ENCODE measurements around the gene VENTX. TPM values are rescaled to one million over a fixed set of nuclear protein-coding genes. Genes with fewer than 3 reads are reported as not detected.

VENTX gene
- total and polyA plus RNA-seq, 2 experiments from 2014 or later: not detected

DNA sequence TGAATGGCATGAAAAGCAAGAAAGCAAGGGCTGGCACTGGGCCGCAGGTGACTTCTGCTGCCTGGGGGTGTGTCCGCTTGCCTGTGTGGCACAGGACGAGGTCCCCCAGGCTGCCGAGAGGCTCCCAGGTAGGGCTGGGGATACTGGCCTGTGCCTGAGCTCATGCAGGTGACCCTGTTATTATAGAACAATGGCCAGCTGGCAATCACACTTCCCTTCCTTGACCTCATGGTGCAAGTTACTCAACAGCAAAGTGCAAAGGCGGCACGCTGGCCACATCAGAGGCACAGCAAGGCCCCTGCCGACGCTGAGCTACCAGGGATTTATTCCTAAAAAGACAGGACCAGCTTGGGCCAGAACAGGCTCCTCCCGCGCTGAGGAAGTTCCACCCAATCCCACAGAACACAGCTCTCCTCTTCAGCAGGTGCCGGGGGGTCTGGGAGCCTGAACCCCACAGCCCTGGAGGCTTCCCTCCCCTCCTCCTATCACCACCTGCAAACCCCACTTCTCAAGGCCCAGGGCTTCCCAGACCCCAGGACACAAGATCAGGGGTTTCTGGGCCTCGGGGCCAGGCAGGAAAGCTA, 40.4 kb downstream of the VENTX start:
- Histone ChIP-seq H3K79me2 (ENCODE audit: insufficient read depth) (no peaks in the 10 kb centered on the region), H3K27me3 (replicated peaks; ENCODE audit: insufficient read depth) (no peaks in the 10 kb centered on the region), H4K20me1 (ENCODE audit: insufficient read depth) (no peaks in the 10 kb centered on the region), H3K36me3 (ENCODE audit: low read depth) (peaks cover 2% of the 10 kb centered on the region; the same call in 1 of the 2 replicates), H3K4me3 (no peak overlapping the region), H3K9me3 (ENCODE audit: low read depth) (no peaks in the 10 kb centered on the region), H3F3A (ENCODE audit: insufficient read depth) (no peaks in the 10 kb centered on the region), H3K4me2 (ENCODE audit: unreplicated experiment) (no peak overlapping the region), H3K9ac (no peak overlapping the region), H2AFZ (no peak overlapping the region), H3K4me1 (ENCODE audit: insufficient read depth) (no peaks in the 10 kb centered on the region), H3K27ac (no peak overlapping the region), H3K9me2 (ENCODE audit: insufficient read depth) (no peaks in the 10 kb centered on the region)
- in situ Hi-C loops (cut with MboI): no loop called here
- TF ChIP-seq EZH2 (IDR thresholded peaks at IDR 0.05; ENCODE audit: insufficient read depth, poor library complexity, severe bottlenecking): no peak
- TF ChIP-seq EZH2phosphoT487 (IDR thresholded peaks at IDR 0.05; ENCODE audit: insufficient read depth, low read depth): no peak
- WGBS, 2 experiments (ENCODE audit: low coverage in 1 of 2, low lambda C conversion rate in 2 of 2, missing lambda C conversion rate in 2 of 2): 77 to 78% methylated on average over 12 of the region's 12 CpGs
- DNase-seq: no peak

DNA sequence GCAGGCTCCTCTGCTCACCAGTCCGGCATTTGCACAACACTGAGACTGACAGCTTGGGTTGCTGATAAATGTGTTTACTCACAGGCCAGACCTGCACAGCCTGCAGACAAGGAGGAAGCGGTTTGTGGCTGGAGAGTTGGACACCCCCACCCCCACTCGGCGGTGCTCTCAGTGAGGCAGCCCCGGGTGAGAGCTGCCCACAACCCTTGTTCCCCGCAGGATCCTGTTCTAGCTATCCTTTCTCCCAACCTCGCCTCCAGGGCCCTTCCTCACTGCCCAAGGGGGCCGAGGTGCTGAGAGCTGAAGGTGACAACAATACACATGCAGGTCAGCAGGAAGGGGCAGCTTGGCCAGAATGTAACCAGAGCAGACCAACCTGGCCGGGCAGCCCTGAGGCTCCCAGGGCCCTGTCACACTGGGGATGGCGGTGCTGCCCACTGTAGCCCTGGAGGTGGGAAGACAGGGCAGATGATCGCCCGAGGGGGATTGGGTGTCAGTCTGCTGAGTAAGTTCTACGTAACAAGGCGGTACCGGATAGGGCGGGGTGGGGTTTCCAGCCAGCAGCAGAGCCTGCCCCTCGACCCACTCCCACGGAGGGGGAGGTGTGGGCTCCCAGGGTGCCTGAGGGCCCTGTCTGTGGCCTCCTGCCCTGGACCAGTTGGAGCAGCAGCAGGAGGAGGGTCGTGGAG, 41.1 kb downstream of the VENTX start:
- H3K27me3 ChIP-seq (replicated peaks; ENCODE audit: insufficient read depth): no peaks in the 10 kb centered on the region
- no peak overlapping the region for H3K4me2 ChIP-seq (ENCODE audit: unreplicated experiment)
- H2AFZ ChIP-seq: no peak overlapping the region
- H3K27ac ChIP-seq: no peak overlapping the region
- H3K9me3 ChIP-seq (ENCODE audit: low read depth): no peaks in the 10 kb centered on the region
- no peaks in the 10 kb centered on the region for H3K9me2 ChIP-seq (ENCODE audit: insufficient read depth)
- no peaks in the 10 kb centered on the region for H3F3A ChIP-seq (ENCODE audit: insufficient read depth)
- H3K9ac ChIP-seq: no peak overlapping the region
- no peaks in the 10 kb centered on the region for H3K79me2 ChIP-seq (ENCODE audit: insufficient read depth)
- no peak overlapping the region for H3K4me3 ChIP-seq
- WGBS, 2 experiments (ENCODE audit: low coverage in 1 of 2, low lambda C conversion rate in 2 of 2, missing lambda C conversion rate in 2 of 2): 67 to 77% methylated on average over 16 to 19 of the region's 19 CpGs
- no peaks in the 10 kb centered on the region for H4K20me1 ChIP-seq (ENCODE audit: insufficient read depth)
- no peak for TF ChIP-seq EZH2 (IDR thresholded peaks at IDR 0.05; ENCODE audit: insufficient read depth, poor library complexity, severe bottlenecking)
- no peak for TF ChIP-seq EZH2phosphoT487 (IDR thresholded peaks at IDR 0.05; ENCODE audit: insufficient read depth, low read depth)
- no peak for DNase-seq
- H3K4me1 ChIP-seq (ENCODE audit: insufficient read depth): no peaks in the 10 kb centered on the region
- in situ Hi-C loops (cut with MboI): no loop called here
- H3K36me3 ChIP-seq (ENCODE audit: low read depth): peaks cover 4% of the 10 kb centered on the region; the same call in 1 of the 2 replicates

DNA sequence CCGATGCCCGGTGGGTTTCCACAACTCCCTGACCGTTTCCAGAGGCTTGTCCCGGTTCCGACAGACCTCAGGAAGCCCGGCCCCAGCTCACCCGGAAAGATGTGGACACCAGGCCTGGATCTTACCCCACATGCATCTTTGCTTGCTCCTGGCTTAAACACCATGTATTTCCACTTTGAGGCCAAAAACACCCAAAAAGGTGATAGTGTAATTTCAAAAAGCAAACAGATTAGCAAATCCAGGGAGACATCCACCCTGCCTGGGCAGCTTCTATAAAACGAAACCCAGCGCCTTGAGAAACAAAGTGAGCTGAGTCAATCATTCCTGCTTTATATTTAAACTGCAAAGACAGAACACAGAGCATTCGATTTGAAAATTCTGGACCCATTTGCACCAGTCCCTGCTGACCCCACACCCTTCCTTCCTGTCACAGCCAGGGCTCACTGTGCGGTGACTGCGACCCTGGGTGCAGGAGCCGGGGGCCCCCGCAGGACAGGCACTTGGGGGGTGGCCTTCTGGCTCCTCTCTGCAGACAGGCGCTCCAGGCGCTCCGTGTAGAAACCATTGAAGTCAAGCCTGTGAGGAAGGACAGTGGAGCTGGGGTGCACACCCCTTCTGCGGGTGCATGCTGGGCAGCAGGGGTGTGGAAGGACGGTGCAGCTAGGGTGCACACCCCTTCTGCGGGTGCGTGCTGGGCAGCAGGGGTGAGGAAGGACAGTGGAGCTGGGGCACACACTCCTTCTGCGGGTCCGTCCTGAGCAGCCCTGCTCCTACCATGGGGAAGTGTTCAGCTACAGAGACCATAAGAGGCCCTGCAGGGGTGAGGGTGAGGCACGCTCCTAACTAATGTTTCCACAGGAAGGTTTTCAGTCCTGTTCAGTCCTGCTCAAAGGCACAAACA, 41.9 kb downstream of the VENTX start:
- H3K9me3 ChIP-seq (ENCODE audit: low read depth): no peaks in the 10 kb centered on the region
- H2AFZ ChIP-seq: no peak overlapping the region
- H4K20me1 ChIP-seq (ENCODE audit: insufficient read depth): no peaks in the 10 kb centered on the region
- H3F3A ChIP-seq (ENCODE audit: insufficient read depth): no peaks in the 10 kb centered on the region
- no peak overlapping the region for H3K9ac ChIP-seq
- in situ Hi-C loops (cut with MboI): no loop called here
- H3K27ac ChIP-seq: no peak overlapping the region
- H3K27me3 ChIP-seq (replicated peaks; ENCODE audit: insufficient read depth): no peaks in the 10 kb centered on the region
- H3K4me3 ChIP-seq: no peak overlapping the region
- H3K36me3 ChIP-seq (ENCODE audit: low read depth): peaks cover 4% of the 10 kb centered on the region; the same call in 1 of the 2 replicates
- TF ChIP-seq EZH2 (IDR thresholded peaks at IDR 0.05; ENCODE audit: insufficient read depth, poor library complexity, severe bottlenecking) (no peak), EZH2phosphoT487 (IDR thresholded peaks at IDR 0.05; ENCODE audit: insufficient read depth, low read depth) (no peak)
- H3K79me2 ChIP-seq (ENCODE audit: insufficient read depth): no peaks in the 10 kb centered on the region
- no peak for DNase-seq
- no peaks in the 10 kb centered on the region for H3K9me2 ChIP-seq (ENCODE audit: insufficient read depth)
- 90 to 93% methylated on average over 21 to 24 of the region's 24 CpGs for WGBS, 2 experiments (ENCODE audit: low coverage in 1 of 2, low lambda C conversion rate in 2 of 2, missing lambda C conversion rate in 2 of 2)
- no peak overlapping the region for H3K4me2 ChIP-seq (ENCODE audit: unreplicated experiment)
- no peaks in the 10 kb centered on the region for H3K4me1 ChIP-seq (ENCODE audit: insufficient read depth)

DNA sequence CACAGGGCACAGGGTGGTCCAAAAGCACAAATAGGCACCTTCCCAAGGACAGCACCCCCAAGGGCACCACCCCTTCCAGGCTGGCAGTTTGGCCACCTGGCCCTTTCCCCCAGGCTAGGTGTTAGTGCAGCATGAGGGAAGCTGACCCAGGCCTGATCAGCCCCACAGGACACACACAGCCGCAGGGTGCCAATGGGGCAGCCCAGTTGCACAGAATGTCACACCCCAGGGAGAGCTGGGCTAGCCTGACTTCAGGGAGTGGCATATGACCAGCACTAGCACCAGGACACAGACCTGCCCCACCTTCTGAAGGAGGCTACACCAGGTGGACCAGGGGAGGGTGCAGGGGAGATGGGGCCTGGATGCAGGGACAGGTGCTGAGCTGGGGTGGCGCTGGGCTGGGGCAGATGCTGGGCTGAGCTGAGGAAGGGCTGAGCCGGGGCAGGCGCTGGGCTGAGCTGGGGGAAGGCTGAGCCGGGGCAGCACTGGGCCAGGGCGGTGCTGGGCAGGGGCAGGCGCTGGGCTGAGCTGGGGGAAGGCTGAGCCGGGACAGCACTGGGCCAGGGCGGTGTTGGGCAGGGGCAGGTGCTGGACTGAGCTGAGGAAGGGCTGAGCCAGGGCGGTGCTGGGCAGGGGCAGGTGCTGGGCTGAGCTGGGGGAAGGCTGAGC, 42.9 kb downstream of the VENTX start:
- no peaks in the 10 kb centered on the region for H4K20me1 ChIP-seq (ENCODE audit: insufficient read depth)
- no peaks in the 10 kb centered on the region for H3K4me1 ChIP-seq (ENCODE audit: insufficient read depth)
- no peak overlapping the region for H3K4me2 ChIP-seq (ENCODE audit: unreplicated experiment)
- no peaks in the 10 kb centered on the region for H3K9me3 ChIP-seq (ENCODE audit: low read depth)
- H3K27me3 ChIP-seq (replicated peaks; ENCODE audit: insufficient read depth): no peaks in the 10 kb centered on the region
- DNase-seq: no peak
- no peak for TF ChIP-seq EZH2 (IDR thresholded peaks at IDR 0.05; ENCODE audit: insufficient read depth, poor library complexity, severe bottlenecking)
- no peak for TF ChIP-seq EZH2phosphoT487 (IDR thresholded peaks at IDR 0.05; ENCODE audit: insufficient read depth, low read depth)
- H3K27ac ChIP-seq: no peak overlapping the region
- H3K79me2 ChIP-seq (ENCODE audit: insufficient read depth): no peaks in the 10 kb centered on the region
- H3F3A ChIP-seq (ENCODE audit: insufficient read depth): no peaks in the 10 kb centered on the region
- H2AFZ ChIP-seq: no peak overlapping the region
- no peak overlapping the region for H3K4me3 ChIP-seq
- H3K9ac ChIP-seq: no peak overlapping the region
- WGBS, 2 experiments (ENCODE audit: low coverage in 1 of 2, low lambda C conversion rate in 2 of 2, missing lambda C conversion rate in 2 of 2): 92 to 93% methylated on average over 4 to 10 of the region's 10 CpGs
- H3K36me3 ChIP-seq (ENCODE audit: low read depth): peaks cover 4% of the 10 kb centered on the region; the same call in 1 of the 2 replicates
- no peaks in the 10 kb centered on the region for H3K9me2 ChIP-seq (ENCODE audit: insufficient read depth)
- in situ Hi-C loops (cut with MboI): no loop called here

All from GM23248 (cell line).